Measurements from ENCODE around the gene SCNN1G. TPM values are rescaled to one million over a fixed set of nuclear protein-coding genes. Genes with fewer than 3 reads are reported as not detected.

SCNN1G gene
- total and polyA plus RNA-seq, 4 donors, result not detected

DNA sequence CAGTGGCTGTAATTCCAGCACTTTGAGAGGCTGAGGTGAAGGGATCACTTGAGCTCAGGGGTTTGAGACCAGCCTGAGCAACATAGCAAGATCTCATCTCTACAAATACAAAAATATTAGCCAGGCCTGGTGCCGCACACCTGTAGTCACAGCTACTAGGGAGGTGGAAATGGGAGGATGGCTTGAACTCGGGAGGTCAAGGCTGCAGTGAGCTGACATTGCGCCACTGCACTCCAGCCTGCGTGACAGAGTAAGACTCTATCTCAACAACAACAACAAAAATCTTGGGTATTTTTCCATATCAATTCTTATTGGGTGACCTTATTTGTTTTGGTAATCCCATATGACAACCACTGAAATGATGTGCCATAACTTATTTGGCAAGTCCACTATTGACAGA lies 52.6 kb downstream of the SCNN1G start:
- TF ChIP-seq YY1 (IDR thresholded peaks at IDR 0.05) (no peak), EGR1 (IDR thresholded peaks at IDR 0.05; ENCODE audit: low read depth in 2 of 2) (no peak), JUND (IDR thresholded peaks at IDR 0.05) (no peak), GABPA (IDR thresholded peaks at IDR 0.05 in 1 of 2, conservative IDR thresholded peaks at IDR 0.05 in 1 of 2) (no peak), ZBTB33 (IDR thresholded peaks at IDR 0.05) (no peak), REST (IDR thresholded peaks at IDR 0.05) (no peak), FOXA2 (IDR thresholded peaks at IDR 0.05) (no peak)
- TF ChIP-seq, protein P1, sequence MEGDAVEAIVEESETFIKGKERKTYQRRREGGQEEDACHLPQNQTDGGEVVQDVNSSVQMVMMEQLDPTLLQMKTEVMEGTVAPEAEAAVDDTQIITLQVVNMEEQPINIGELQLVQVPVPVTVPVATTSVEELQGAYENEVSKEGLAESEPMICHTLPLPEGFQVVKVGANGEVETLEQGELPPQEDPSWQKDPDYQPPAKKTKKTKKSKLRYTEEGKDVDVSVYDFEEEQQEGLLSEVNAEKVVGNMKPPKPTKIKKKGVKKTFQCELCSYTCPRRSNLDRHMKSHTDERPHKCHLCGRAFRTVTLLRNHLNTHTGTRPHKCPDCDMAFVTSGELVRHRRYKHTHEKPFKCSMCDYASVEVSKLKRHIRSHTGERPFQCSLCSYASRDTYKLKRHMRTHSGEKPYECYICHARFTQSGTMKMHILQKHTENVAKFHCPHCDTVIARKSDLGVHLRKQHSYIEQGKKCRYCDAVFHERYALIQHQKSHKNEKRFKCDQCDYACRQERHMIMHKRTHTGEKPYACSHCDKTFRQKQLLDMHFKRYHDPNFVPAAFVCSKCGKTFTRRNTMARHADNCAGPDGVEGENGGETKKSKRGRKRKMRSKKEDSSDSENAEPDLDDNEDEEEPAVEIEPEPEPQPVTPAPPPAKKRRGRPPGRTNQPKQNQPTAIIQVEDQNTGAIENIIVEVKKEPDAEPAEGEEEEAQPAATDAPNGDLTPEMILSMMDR (IDR thresholded peaks at IDR 0.05; ENCODE audit: low read depth, low read length, missing input control), result no peak
- Histone ChIP-seq H3K4me1 (ENCODE audit: control insufficient read depth in 4 of 4, insufficient read depth in 4 of 4, low read length in 3 of 4) (no peaks in the 10 kb centered on the region), H3K36me3 (ENCODE audit: control insufficient read depth in 4 of 4, insufficient read depth in 3 of 4, low read depth in 1 of 4, low read length in 3 of 4) (no peaks in the 10 kb centered on the region), H3K4me3 (ENCODE audit: low read depth in 1 of 3, low read length in 3 of 3) (no peak overlapping the region), H3K27me3 (ENCODE audit: control insufficient read depth in 4 of 4, insufficient read depth in 4 of 4, low read length in 3 of 4) (no peaks in the 10 kb centered on the region), H3K27ac (ENCODE audit: low read depth in 1 of 2, low read length in 2 of 2) (no peak overlapping the region), H3K9ac (ENCODE audit: low read depth in 1 of 2, low read length in 2 of 2) (no peak overlapping the region), H3K9me3 (ENCODE audit: control insufficient read depth in 4 of 4, low read length in 3 of 4) (no peaks in the 10 kb centered on the region)
- no peak for DNase-seq (ENCODE audit: low spot score)
- WGBS, result 83% methylated on average over 4 of the region's 4 CpGs

DNA sequence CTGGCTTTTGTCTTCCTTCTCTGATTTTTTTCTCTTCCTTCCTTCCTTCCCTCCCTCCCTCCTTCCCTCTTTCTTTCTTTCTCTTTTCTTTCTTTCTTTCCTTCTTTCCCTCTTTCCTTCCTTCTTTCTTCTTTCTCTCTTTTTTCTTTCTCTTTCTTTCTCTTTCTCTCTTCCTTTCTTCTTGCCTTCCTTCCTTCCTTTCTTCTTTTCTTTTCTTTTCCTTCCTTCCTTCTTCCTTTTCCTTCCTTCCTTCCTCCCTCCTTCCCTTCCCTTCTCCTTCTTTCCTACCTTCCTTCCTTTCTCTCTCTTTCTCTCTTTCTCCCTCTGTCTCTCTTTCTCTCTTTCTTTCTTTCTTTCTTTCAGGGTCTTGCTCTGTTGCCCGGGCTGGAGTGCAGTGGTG lies 54.4 kb downstream of the SCNN1G start:
- WGBS, result 85% methylated on average over 1 of the region's 1 CpG
- TF ChIP-seq ATF3 (IDR thresholded peaks at IDR 0.05) (no peak), RXRA (IDR thresholded peaks at IDR 0.05) (no peak), ZBTB33 (IDR thresholded peaks at IDR 0.05) (no peak), SP1 (IDR thresholded peaks at IDR 0.05) (no peak), REST (IDR thresholded peaks at IDR 0.05) (no peak), YY1 (IDR thresholded peaks at IDR 0.05) (no peak), TAF1 (conservative IDR thresholded peaks at IDR 0.05) (no peak), FOXA2 (IDR thresholded peaks at IDR 0.05) (no peak), FOXA1 (IDR thresholded peaks at IDR 0.05) (no peak), HNF4G (IDR thresholded peaks at IDR 0.05) (no peak), JUND (IDR thresholded peaks at IDR 0.05) (no peak), GABPA (IDR thresholded peaks at IDR 0.05 in 1 of 2, conservative IDR thresholded peaks at IDR 0.05 in 1 of 2) (no peak)
- TF ChIP-seq, protein P2, sequence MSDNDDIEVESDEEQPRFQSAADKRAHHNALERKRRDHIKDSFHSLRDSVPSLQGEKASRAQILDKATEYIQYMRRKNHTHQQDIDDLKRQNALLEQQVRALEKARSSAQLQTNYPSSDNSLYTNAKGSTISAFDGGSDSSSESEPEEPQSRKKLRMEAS (IDR thresholded peaks at IDR 0.05), result no peak

More for the DNA sequence above, 54.4 kb downstream of the SCNN1G start:
- H3K4me1 ChIP-seq (ENCODE audit: control insufficient read depth in 4 of 4, insufficient read depth in 4 of 4, low read length in 3 of 4), result no peaks in the 10 kb centered on the region
- no peaks in the 10 kb centered on the region for H3K27me3 ChIP-seq (ENCODE audit: control insufficient read depth in 4 of 4, insufficient read depth in 4 of 4, low read length in 3 of 4)
- no peak overlapping the region for H3K4me3 ChIP-seq (ENCODE audit: low read depth in 1 of 3, low read length in 3 of 3)
- no peak overlapping the region for H3K27ac ChIP-seq (ENCODE audit: low read depth in 1 of 2, low read length in 2 of 2)
- DNase-seq (ENCODE audit: low spot score), result no peak
- H3K36me3 ChIP-seq (ENCODE audit: control insufficient read depth in 4 of 4, insufficient read depth in 3 of 4, low read depth in 1 of 4, low read length in 3 of 4), result no peaks in the 10 kb centered on the region
- peaks cover 0 to under 1% (median 0%) of the 10 kb centered on the region in 4 donors for H3K9me3 ChIP-seq (ENCODE audit: control insufficient read depth in 4 of 4, low read length in 3 of 4)
- H3K9ac ChIP-seq (ENCODE audit: low read depth in 1 of 2, low read length in 2 of 2), result no peak overlapping the region
